Immature natural killer cell (primary cell): ENCODE measurements around the gene KRTAP12-4. TPM values are rescaled to one million over a fixed set of nuclear protein-coding genes. Genes with fewer than 3 reads are reported as not detected.
"Not testable (repeated sequence)": the region's sequence is repeated elsewhere in the genome, so short reads cannot be mapped to it uniquely, and the experiment has no call there.

Experiments
- DNase-seq, 3 donors: peaks; one replicate each; pipeline ENCODE4 v3.0.0; 2022; ENCODE audit warnings: mixed read lengths in 1 of 3
- H3K27ac Mint-ChIP-seq, 6 donors: one replicate each; pipeline ENCODE4 v1.8.0; 2020; ENCODE audit warnings: mixed read lengths in 6 of 6, mild to moderate bottlenecking in 5 of 6, inconsistent platforms in 4 of 6, moderate library complexity in 3 of 6
- H3K27me3 Mint-ChIP-seq, 3 donors: one replicate each; pipeline ENCODE4 v1.8.0; 2020 to 2021; ENCODE audit warnings: low read depth in 3 of 3, mild to moderate bottlenecking in 3 of 3, mixed read lengths in 3 of 3, moderate library complexity in 3 of 3, inconsistent platforms in 1 of 3
- H3K36me3 Mint-ChIP-seq, 3 donors: one replicate each; pipeline ENCODE4 v1.8.0; 2020; ENCODE audit warnings: mixed read lengths in 3 of 3, inconsistent platforms in 2 of 3, mild to moderate bottlenecking in 2 of 3
- H3K4me1 Mint-ChIP-seq, 2 donors: one replicate each; pipeline ENCODE4 v1.8.0; 2020; ENCODE audit warnings: inconsistent platforms in 2 of 2, mild to moderate bottlenecking in 2 of 2, mixed read lengths in 2 of 2, moderate library complexity in 1 of 2
- H3K4me3 Mint-ChIP-seq, 5 donors: one replicate each; pipeline ENCODE4 v1.8.0; 2020; ENCODE audit warnings: mild to moderate bottlenecking in 5 of 5, mixed read lengths in 5 of 5, inconsistent platforms in 3 of 5, moderate library complexity in 3 of 5
- H3K9me3 Mint-ChIP-seq, 6 donors: one replicate each; pipeline ENCODE4 v1.8.0; 2020; ENCODE audit warnings: mild to moderate bottlenecking in 6 of 6, mixed read lengths in 6 of 6, inconsistent platforms in 4 of 6, moderate library complexity in 3 of 6
- polyA plus RNA-seq, 3 donors: library from polyadenylated mRNA; unstranded; fragments of 300-500 nt; fragmentation: Illumina TruSeq; gene quantifications; one replicate each; pipeline ENCODE4 v1.2.3, GENCODE V29; 2021

KRTAP12-4 gene
- polyA plus RNA-seq, 3 donors from 2014 or later, result not detected

DNA sequence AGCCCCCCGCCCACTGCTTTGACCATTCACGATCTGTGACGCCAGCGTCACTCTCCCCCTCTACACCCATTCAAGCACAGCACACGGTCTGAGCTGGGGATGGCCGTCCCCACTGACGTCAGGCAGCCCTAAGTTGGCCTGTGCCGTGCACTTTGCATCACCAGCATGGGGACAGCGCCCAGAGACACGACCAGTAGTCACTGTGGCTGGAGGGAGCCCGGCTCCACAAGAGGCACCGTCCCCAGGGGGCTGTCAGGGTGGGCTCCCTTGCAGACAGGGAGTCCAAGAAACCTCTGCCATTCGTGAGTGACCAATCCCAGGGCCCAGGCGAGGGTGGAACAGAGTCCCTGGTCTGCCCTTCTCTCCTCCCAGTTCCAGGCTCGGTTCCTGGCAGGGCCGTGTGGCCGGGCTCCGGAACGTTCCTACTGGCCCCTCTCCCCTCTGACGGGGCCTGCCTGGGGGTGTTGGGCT, 40.3 kb downstream of the KRTAP12-4 start:
- H3K27ac Mint-ChIP-seq, result peak overlapping the region in 2 of 6 donors; percentile 15 to 29
- DNase-seq, result no peak
- peaks cover 11 to 21% (median 19%) of the 10 kb centered on the region in 3 donors for H3K36me3 Mint-ChIP-seq
- peaks cover 0 to 6% (median 2%) of the 10 kb centered on the region in 3 donors for H3K27me3 Mint-ChIP-seq
- H3K4me3 Mint-ChIP-seq, result no peak overlapping the region
- H3K9me3 Mint-ChIP-seq, result peaks cover 10 to 26% (median 25%) of the 10 kb centered on the region in 6 donors
- peaks cover 20 to 26% of the 10 kb centered on the region in 2 donors for H3K4me1 Mint-ChIP-seq

DNA sequence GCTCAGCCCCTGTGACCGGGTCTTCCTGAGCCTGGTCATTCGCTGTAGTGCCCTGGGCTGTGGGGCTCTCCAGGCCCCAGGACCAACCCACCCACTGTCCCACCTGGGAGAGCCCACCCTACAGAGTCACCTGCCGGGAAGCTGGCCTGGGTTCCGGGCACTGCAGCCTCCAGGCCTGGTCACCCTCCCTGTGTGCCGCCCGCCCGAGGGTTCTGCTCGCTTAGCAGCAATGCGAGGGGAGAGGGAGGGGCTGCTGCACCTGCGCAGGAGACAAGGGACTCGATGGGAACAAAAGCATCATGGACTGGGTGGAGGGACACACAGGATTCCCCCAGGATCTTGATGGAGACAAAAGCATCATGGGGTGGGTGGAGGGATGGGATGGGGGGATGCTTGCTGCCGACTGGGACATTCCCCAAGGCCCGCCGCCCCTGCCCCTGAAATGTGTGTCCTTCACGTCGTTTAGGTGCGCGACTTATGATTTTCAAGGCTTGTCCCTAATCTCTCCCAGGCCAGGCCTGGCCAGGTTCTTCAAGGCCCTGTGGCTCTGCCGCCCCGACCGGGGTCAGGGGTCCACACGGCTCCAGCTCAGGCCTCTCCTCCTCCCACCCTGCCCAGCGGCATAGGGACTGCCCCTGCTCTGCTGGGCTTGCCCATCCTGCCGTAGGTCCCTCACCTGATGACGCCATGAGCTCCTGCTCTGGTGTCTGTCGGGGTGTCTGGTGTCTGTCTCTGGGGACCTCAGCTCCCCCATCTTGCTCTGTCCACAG, 40.9 kb downstream of the KRTAP12-4 start:
- Mint-ChIP-seq H3K9me3 (peaks cover 6 to 28% (median 24%) of the 10 kb centered on the region in 6 donors), H3K4me3 (no peak overlapping the region), H3K36me3 (peaks cover 15 to 21% (median 18%) of the 10 kb centered on the region in 3 donors), H3K27me3 (peaks cover 0 to 2% (median 2%) of the 10 kb centered on the region in 3 donors), H3K4me1 (peaks cover 14 to 20% of the 10 kb centered on the region in 2 donors), H3K27ac (no peak overlapping the region)
- DNase-seq, result no peak

DNA sequence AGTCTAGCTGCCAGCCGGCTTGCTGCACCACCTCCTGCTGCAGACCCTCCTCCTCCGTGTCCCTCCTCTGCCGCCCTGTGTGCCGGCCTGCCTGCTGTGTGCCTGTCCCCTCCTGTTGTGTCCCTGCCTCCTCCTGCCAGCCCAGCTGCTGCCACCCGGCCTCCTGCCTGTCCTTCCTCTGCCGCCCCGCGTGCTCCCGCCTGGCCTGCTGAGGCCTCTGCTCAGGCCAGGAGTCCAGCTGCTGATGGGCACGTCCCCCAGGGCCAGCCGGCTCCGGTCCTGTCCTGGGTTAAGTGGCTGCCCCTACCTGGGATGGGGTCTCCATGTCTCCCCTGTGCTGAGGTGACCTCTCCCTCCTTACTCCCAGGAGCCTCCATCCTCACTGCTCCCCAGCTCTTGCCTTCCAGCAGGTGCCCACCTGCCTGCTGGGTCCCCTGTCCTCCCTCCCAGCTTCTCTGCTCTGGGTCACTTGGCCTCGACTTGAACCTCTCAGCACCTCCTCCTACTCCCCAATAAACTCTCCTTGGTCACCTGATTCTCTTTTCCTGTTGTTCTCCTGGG, 41.7 kb downstream of the KRTAP12-4 start:
- Mint-ChIP-seq H3K27me3 (peaks cover 0 to 2% (median 2%) of the 10 kb centered on the region in 3 donors), H3K9me3 (peaks cover 6 to 28% (median 24%) of the 10 kb centered on the region in 6 donors), H3K36me3 (peaks cover 15 to 21% (median 18%) of the 10 kb centered on the region in 3 donors), H3K4me3 (peak overlapping the region in 1 of 5 donors; percentile 49), H3K27ac (no peak overlapping the region), H3K4me1 (peaks cover 6 to 11% of the 10 kb centered on the region in 2 donors)
- DNase-seq, result no peak

DNA sequence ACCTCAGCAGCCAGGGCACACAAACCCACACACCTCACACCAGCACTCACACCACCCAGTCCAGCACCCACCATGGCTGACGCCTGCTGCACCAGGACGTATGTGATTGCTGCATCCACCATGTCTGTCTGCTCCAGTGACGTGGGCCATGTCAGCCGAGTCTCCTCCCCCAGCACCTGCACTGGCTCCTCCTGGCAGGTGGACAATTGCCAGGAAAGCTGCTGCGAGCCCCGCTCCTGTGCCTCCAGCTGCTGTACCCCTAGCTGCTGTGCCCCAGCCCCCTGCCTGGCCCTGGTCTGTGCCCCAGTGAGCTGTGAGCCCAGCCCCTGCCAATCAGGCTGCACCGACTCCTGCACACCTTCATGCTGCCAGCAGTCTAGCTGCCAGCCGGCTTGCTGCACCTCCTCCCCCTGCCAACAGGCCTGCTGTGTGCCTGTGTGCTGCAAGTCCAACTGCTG, 42.4 kb downstream of the KRTAP12-4 start, which contains the start of gene KRTAP10-8:
KRTAP10-8 (plus strand) TSS at position 51 of the 458 bp plus-strand sequence; CDS start at position 73, 22 bp downstream.
- H3K4me3 Mint-ChIP-seq, result no peak within 1 kb of the TSS
- H3K27ac Mint-ChIP-seq, result no peak within 1 kb of the TSS
- DNase-seq, result peak in 1 of 3 donors; percentile 9
- peaks cover 15 to 21% (median 18%) of the 10 kb centered on the region in 3 donors for H3K36me3 Mint-ChIP-seq
- H3K4me1 Mint-ChIP-seq, result peaks cover 0 to 5% of the 10 kb centered on the region in 2 donors
- H3K9me3 Mint-ChIP-seq, result peaks cover 6 to 28% (median 24%) of the 10 kb centered on the region in 6 donors
- peaks cover 0 to 4% (median 2%) of the 10 kb centered on the region in 3 donors for H3K27me3 Mint-ChIP-seq

DNA sequence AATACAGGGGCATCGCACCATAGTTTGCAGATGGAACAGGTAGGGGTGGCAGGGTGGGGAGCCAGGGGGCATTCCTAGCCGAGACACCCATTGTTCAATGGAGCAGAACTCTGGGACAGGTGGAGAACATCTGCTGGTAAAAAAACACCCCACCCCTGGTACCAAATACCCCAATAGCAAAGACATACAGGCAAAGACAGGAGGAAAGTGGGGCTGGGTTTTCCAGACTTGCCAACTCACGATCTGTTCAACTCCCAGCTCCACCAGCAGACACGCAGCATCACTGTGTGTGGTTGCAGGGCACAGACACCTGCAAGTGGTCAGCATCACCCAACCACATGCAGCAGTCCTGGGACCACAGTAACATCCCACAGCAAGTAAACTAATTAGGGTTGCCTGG, 42.9 kb downstream of the KRTAP12-4 start:
- peaks cover 15 to 21% (median 18%) of the 10 kb centered on the region in 3 donors for H3K36me3 Mint-ChIP-seq
- DNase-seq, result no peak
- peaks cover 0 to 5% of the 10 kb centered on the region in 2 donors for H3K4me1 Mint-ChIP-seq
- peaks cover 6 to 28% (median 24%) of the 10 kb centered on the region in 6 donors for H3K9me3 Mint-ChIP-seq
- H3K27me3 Mint-ChIP-seq, result peaks cover under 1 to 2% (median 2%) of the 10 kb centered on the region in 3 donors
- no peak overlapping the region for H3K4me3 Mint-ChIP-seq
- no peak overlapping the region for H3K27ac Mint-ChIP-seq

DNA sequence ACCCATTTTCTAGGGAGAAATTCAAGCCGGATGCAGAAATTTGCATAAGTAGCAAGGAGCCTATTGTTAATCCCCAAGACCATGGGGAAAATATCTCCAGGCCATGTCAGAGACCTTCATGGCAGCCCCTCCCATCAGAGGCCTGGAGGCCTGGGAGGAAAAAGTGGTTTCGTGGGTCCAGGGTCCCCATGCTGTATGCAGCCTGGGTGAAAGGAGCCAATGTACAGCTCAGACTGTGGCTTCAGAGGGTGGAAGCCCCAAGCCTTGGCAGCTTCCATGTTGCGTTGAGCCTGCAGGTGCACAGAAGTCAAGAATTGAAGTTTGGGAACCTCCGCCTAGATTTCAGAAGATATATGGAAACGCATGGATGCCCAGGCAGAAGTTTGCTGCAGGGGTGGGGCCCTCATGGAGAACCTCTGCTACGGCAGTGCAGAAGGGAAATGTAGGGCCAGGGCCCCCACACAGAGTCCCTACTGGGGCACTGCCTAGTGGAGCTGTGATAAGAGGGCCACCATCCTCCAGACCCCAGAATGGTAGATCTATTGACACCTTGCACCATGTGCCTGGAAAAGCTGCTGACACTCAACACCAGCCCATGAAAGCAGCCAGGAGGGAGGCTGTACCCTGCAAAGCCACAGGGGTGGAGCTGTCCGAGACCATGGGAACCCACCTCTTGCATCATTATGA, 44.2 kb downstream of the KRTAP12-4 start:
- Mint-ChIP-seq H3K36me3 (peaks cover 15 to 21% (median 18%) of the 10 kb centered on the region in 3 donors), H3K9me3 (peaks cover 6 to 28% (median 24%) of the 10 kb centered on the region in 6 donors), H3K27me3 (peaks cover 2 to 11% (median 2%) of the 10 kb centered on the region in 3 donors)
- H3K27ac Mint-ChIP-seq, H3K4me1 Mint-ChIP-seq, DNase-seq, H3K4me3 Mint-ChIP-seq: not testable (repeated sequence)

DNA sequence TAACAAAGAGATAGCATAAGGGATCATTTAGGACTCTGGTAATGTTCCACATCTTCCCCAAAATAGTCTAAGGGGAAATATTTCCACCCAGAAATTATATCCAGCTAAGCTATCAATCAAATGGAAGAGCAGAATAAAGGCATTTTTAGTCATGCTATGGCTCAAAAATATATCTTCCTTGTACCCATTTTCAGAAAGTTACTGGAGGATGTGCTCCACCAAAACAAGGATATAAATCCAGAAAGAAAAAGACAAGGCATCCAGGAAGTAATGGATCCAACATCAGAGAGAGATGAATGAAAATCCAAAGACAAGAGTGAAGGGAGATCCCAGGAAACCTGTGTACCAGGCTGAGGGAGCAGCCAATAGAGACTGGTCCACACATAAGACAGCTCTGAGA, 45.3 kb downstream of the KRTAP12-4 start:
- Mint-ChIP-seq H3K4me1 (peaks cover 0 to 5% of the 10 kb centered on the region in 2 donors), H3K4me3 (no peak overlapping the region), H3K27me3 (peaks cover 2 to 19% (median 3%) of the 10 kb centered on the region in 3 donors), H3K9me3 (peaks cover 6 to 28% (median 24%) of the 10 kb centered on the region in 6 donors), H3K36me3 (peaks cover 15 to 21% (median 18%) of the 10 kb centered on the region in 3 donors), H3K27ac (peak overlapping the region in 1 of 6 donors; percentile 28)
- DNase-seq, result no peak

DNA sequence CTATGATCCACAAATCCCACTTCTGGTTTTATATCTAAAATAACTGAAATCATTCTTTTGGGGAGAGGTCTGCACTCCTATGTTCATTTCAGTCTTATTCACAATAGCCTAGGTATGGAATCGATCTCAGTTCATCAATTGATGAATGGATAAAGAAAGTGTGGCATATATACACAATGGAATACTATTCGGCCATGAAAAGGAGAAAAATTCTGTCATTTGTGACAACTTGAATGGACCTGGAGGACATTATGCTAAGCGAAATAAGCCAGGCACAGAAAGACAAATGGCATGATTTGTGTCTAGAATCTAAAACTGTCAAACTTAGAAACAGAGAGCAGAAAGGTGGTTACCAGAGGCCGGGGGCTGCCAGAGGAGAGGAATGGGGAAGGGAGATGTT, 48.0 kb downstream of the KRTAP12-4 start:
- peaks cover 1 to 28% (median 21%) of the 10 kb centered on the region in 6 donors for H3K9me3 Mint-ChIP-seq

More for the DNA sequence above, 48.0 kb downstream of the KRTAP12-4 start:
- H3K27me3 Mint-ChIP-seq, result peaks cover 0 to 19% (median 3%) of the 10 kb centered on the region in 3 donors
- H3K4me3 Mint-ChIP-seq, result no peak overlapping the region
- peaks cover 12 to 20% (median 17%) of the 10 kb centered on the region in 3 donors for H3K36me3 Mint-ChIP-seq
- H3K4me1 Mint-ChIP-seq, result no peaks in the 10 kb centered on the region
- no peak overlapping the region for H3K27ac Mint-ChIP-seq
- no peak for DNase-seq

Other genes starting within 250 kb of the KRTAP12-4 start
- gene LRRC3, start 199.1 kb downstream of the KRTAP12-4 start, polyA plus RNA-seq, result under 1 TPM in 1 of 3 donors, not detected in 2; 0.29 TPM
- gene KRTAP10-1, start 114.5 kb downstream of the KRTAP12-4 start, polyA plus RNA-seq, result not detected
- gene KRTAP10-2, start 103.2 kb downstream of the KRTAP12-4 start, polyA plus RNA-seq, result not detected
- gene KRTAP10-3, start 95.9 kb downstream of the KRTAP12-4 start, polyA plus RNA-seq, result not detected
- not detected for gene KRTAP10-4, start 80.9 kb downstream of the KRTAP12-4 start, polyA plus RNA-seq
- gene KRTAP10-5, start 74.1 kb downstream of the KRTAP12-4 start, polyA plus RNA-seq, result not detected
- not detected for gene KRTAP10-6, start 62.2 kb downstream of the KRTAP12-4 start, polyA plus RNA-seq
- gene KRTAP10-7, start 54.1 kb downstream of the KRTAP12-4 start, polyA plus RNA-seq, result not detected
- gene KRTAP10-8, start 42.6 kb downstream of the KRTAP12-4 start, polyA plus RNA-seq, result not detected
- not detected for gene KRTAP10-9, start 27.6 kb downstream of the KRTAP12-4 start, polyA plus RNA-seq
- not detected for gene KRTAP10-10, start 17.3 kb downstream of the KRTAP12-4 start, polyA plus RNA-seq
- not detected for gene KRTAP10-11, start 8.2 kb downstream of the KRTAP12-4 start, polyA plus RNA-seq
- gene KRTAP12-3, start 3.3 kb upstream of the KRTAP12-4 start, polyA plus RNA-seq, result 1 to 10 TPM in 1 of 3 donors, not detected in 2; 1.3 TPM
- not detected for gene KRTAP12-2, start 12.3 kb upstream of the KRTAP12-4 start, polyA plus RNA-seq
- gene KRTAP12-1, start 27.5 kb upstream of the KRTAP12-4 start, polyA plus RNA-seq, result not detected
- not detected for gene KRTAP10-12, start 42.5 kb upstream of the KRTAP12-4 start, polyA plus RNA-seq
- gene TSPEAR, start 56.9 kb upstream of the KRTAP12-4 start, polyA plus RNA-seq, result not detected
- 10 to 100 TPM; 43.6 to 62.9 (median 56.2) TPM for gene UBE2G2, start 147.2 kb upstream of the KRTAP12-4 start, polyA plus RNA-seq
- gene SUMO3, start 163.4 kb upstream of the KRTAP12-4 start, polyA plus RNA-seq, result 10 to 100 TPM; 85.2 to 95.7 (median 87.4) TPM
- 100 to 1,000 TPM in 1 of 3 donors, 10 to 100 TPM in 2; 67.7 to 103 (median 92.9) TPM for gene PTTG1IP, start 219.0 kb upstream of the KRTAP12-4 start, polyA plus RNA-seq